GM19397 (cell line): Measurements from ENCODE around the gene MORF4L2.
"Not testable (repeated sequence)": the region's sequence is repeated elsewhere in the genome, so short reads cannot be mapped to it uniquely, and the experiment has no call there.

Source experiments
- ATAC-seq: cut with Tn5 transposase; IDR thresholded peaks from one replicate; pipeline ENCODE4 v1.9.1; 2021; ENCODE audit warnings: mild to moderate bottlenecking, moderate library complexity; ENCODE audit not compliant: unreplicated experiment

The MORF4L2 gene

GRCh38 chrX:103681443-103681842 lies 5.1 kb downstream of the MORF4L2 start:
- no peak for ATAC-seq

- no peak for ATAC-seq
Observed at GRCh38 chrX:103678199-103678993, 8.1 kb downstream of the MORF4L2 start.

GRCh38 chrX:103674531-103675454 lies 11.7 kb downstream of the MORF4L2 start:
- ATAC-seq: no peak

- ATAC-seq: no peak
Observed at GRCh38 chrX:103669745-103670144, 16.8 kb downstream of the MORF4L2 start.

GRCh38 chrX:103666202-103667107 lies 20.0 kb downstream of the MORF4L2 start:
- ATAC-seq: no peak

- ATAC-seq: no peak
Observed at GRCh38 chrX:103663981-103664762, 22.3 kb downstream of the MORF4L2 start.

- not testable (repeated sequence) for ATAC-seq
Observed at GRCh38 chrX:103659460-103659859, 27.0 kb downstream of the MORF4L2 start.

GRCh38 chrX:103658681-103659433 lies 27.6 kb downstream of the MORF4L2 start:
- no peak for ATAC-seq

GRCh38 chrX:103657066-103657465 lies 29.4 kb downstream of the MORF4L2 start:
- not testable (repeated sequence) for ATAC-seq

GRCh38 chrX:103656617-103657016 lies 29.9 kb downstream of the MORF4L2 start:
- ATAC-seq: no peak

GRCh38 chrX:103655230-103656000 lies 31.1 kb downstream of the MORF4L2 start:
- ATAC-seq: not testable (repeated sequence)

- no peak for ATAC-seq
Observed at GRCh38 chrX:103651151-103651773, 35.2 kb downstream of the MORF4L2 start.

- no peak for ATAC-seq
Observed at GRCh38 chrX:103647630-103648029, 38.9 kb downstream of the MORF4L2 start.

GRCh38 chrX:103644125-103644524 lies 42.4 kb downstream of the MORF4L2 start:
- ATAC-seq: no peak

GRCh38 chrX:103640401-103641155 lies 45.9 kb downstream of the MORF4L2 start:
- no peak for ATAC-seq

- not testable (repeated sequence) for ATAC-seq
Observed at GRCh38 chrX:103638479-103639346, 47.8 kb downstream of the MORF4L2 start.
